Measurements from ENCODE around the gene APOL2.

The APOL2 gene

DNA sequence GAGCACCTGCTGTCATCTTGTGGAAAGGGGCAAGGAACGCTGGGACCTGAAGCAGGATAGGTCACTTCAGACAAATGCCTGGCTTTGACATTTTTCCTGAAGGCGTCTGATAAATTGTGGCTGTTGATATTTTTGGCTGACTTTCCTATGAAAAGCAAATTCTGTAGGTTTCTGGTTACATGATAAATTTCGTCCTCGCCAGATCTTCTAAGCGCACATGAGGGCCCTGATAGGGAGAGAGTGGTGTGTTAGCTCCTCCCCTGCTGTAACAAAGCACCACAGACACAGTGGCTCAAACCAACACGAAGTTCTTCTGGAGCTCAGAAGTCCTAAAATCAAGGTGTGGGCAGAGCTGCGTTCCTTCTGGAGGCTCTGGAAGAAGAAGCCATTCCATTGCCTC is 57.3 kb downstream of the APOL2 start:
- Histone ChIP-seq H3K27ac (no peak overlapping the region), H3K9me3 (ENCODE audit: severe bottlenecking) (no peaks in the 10 kb centered on the region), H3K27me3 (ENCODE audit: insufficient read depth, low read depth, severe bottlenecking) (no peaks in the 10 kb centered on the region), H3K36me3 (no peaks in the 10 kb centered on the region), H3K4me3 (ENCODE audit: low read depth, low read length) (no peak overlapping the region)
- no peak for DNase-seq
- no peak for TF ChIP-seq CTCF (IDR thresholded peaks at IDR 0.05; ENCODE audit: low read depth, low read length)

GRCh38 chr22:36180928-36181327 is 58.4 kb downstream of the APOL2 start:
- no peak overlapping the region for H3K27ac ChIP-seq
- TF ChIP-seq CTCF (IDR thresholded peaks at IDR 0.05; ENCODE audit: low read depth, low read length), result no peak
- H3K4me3 ChIP-seq (ENCODE audit: low read depth, low read length), result no peak overlapping the region
- no peaks in the 10 kb centered on the region for H3K9me3 ChIP-seq (ENCODE audit: severe bottlenecking)
- H3K36me3 ChIP-seq, result no peaks in the 10 kb centered on the region
- no peak for DNase-seq
- H3K27me3 ChIP-seq (ENCODE audit: insufficient read depth, low read depth, severe bottlenecking), result no peaks in the 10 kb centered on the region

- peak; percentile 84 for DNase-seq
- Histone ChIP-seq H3K9me3 (ENCODE audit: severe bottlenecking) (no peaks in the 10 kb centered on the region), H3K27me3 (ENCODE audit: insufficient read depth, low read depth, severe bottlenecking) (no peaks in the 10 kb centered on the region), H3K27ac (no peak overlapping the region), H3K4me3 (ENCODE audit: low read depth, low read length) (no peak overlapping the region), H3K36me3 (no peaks in the 10 kb centered on the region)
- TF ChIP-seq CTCF (IDR thresholded peaks at IDR 0.05; ENCODE audit: low read depth, low read length), result peak; percentile 90
Observed at GRCh38 chr22:36180038-36180880, 59.1 kb downstream of the APOL2 start.

GRCh38 chr22:36177160-36177559 is 62.2 kb downstream of the APOL2 start:
- Histone ChIP-seq H3K27ac (no peak overlapping the region), H3K27me3 (ENCODE audit: insufficient read depth, low read depth, severe bottlenecking) (no peaks in the 10 kb centered on the region), H3K4me3 (ENCODE audit: low read depth, low read length) (no peak overlapping the region), H3K9me3 (ENCODE audit: severe bottlenecking) (no peaks in the 10 kb centered on the region), H3K36me3 (no peaks in the 10 kb centered on the region)
- TF ChIP-seq CTCF (IDR thresholded peaks at IDR 0.05; ENCODE audit: low read depth, low read length), result no peak
- no peak for DNase-seq

Measured in WERI-Rb-1 (cell line).